ENCODE results near the gene SLC7A1. TPM values are rescaled to one million over a fixed set of nuclear protein-coding genes. Genes with fewer than 3 reads are reported as not detected.

Gene SLC7A1
- total and polyA plus RNA-seq, 2 donors (not counting 3 experiments of a cell fraction or from before 2014, with no cell fraction given), result 21.0 to 79.3 TPM

GRCh38 chr13:29534083-29534482 lies 61.4 kb downstream of the SLC7A1 start:
- Histone ChIP-seq H3K9ac (replicated peaks; ENCODE audit: extremely low read depth, insufficient read depth, low read length) (no peak overlapping the region), H3K4me2 (ENCODE audit: insufficient read depth, low read length) (no peak overlapping the region), H2AFZ (ENCODE audit: low read depth, low read length) (no peak overlapping the region), H3K4me1 (ENCODE audit: control insufficient read depth, extremely low read depth, insufficient read depth, low read length) (peaks cover 21% of the 10 kb centered on the region), H3K36me3 (ENCODE audit: control insufficient read depth in 2 of 2, extremely low read depth in 1 of 2, insufficient read depth in 2 of 2, low read length in 2 of 2) (peaks cover 11 to 13% of the 10 kb centered on the region in 2 experiments), H3K9me1 (replicated peaks; ENCODE audit: control insufficient read depth, extremely low read depth, insufficient read depth, low read length) (no peaks in the 10 kb centered on the region), H3K27ac (ENCODE audit: insufficient read depth, low read depth, low read length) (no peak overlapping the region), H3K27me3 (ENCODE audit: control insufficient read depth in 2 of 2, insufficient read depth in 2 of 2, low read length in 2 of 2) (no peaks in the 10 kb centered on the region), H4K20me1 (replicated peaks; ENCODE audit: control insufficient read depth, extremely low read depth, insufficient read depth, low read length) (no peaks in the 10 kb centered on the region), H3K4me3 (replicated peaks in 1 of 3; ENCODE audit: insufficient read depth in 1 of 3, low read depth in 1 of 3, low read length in 3 of 3) (no peak overlapping the region), H3K79me2 (ENCODE audit: control insufficient read depth, insufficient read depth, low read length) (peaks cover 27% of the 10 kb centered on the region), H3K9me3 (replicated peaks; ENCODE audit: control insufficient read depth, insufficient read depth, low read length) (no peaks in the 10 kb centered on the region)
- FAIRE-seq (no peak), DNase-seq (ENCODE audit: low read depth, low spot score) (no peak)
- intact Hi-C loops (cut with micrococcal nuclease) (no loop called here), dilution Hi-C loops (cut with MboI; ENCODE audit: extremely low pct_ligation_motif_present, low sequenced_read_pairs) (no loop called here)
- CTCF ChIA-PET, result no interaction called here
- no TSS peak for BruUV-seq (replicated peaks)
- POLR2A ChIA-PET, result no interaction called here
- TF ChIP-seq, protein P1, sequence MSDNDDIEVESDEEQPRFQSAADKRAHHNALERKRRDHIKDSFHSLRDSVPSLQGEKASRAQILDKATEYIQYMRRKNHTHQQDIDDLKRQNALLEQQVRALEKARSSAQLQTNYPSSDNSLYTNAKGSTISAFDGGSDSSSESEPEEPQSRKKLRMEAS (IDR thresholded peaks at IDR 0.05; ENCODE audit: insufficient read depth, insufficient read length), result no peak
- no peak for TF ChIP-seq EZH2 (IDR thresholded peaks at IDR 0.05; ENCODE audit: borderline replicate concordance, low read depth, low read length, severe bottlenecking)
- TF ChIP-seq GATA2 (IDR thresholded peaks at IDR 0.05; ENCODE audit: insufficient read depth, insufficient read length, low read depth, low read length), result no peak
- TF ChIP-seq POLR2AphosphoS5 (IDR thresholded peaks at IDR 0.05; ENCODE audit: insufficient read depth, low read depth, low read length), result no peak
- TF ChIP-seq JUN (IDR thresholded peaks at IDR 0.05; ENCODE audit: borderline replicate concordance, insufficient read depth, insufficient read length, low read depth), result no peak
- no peak for TF ChIP-seq MYC (IDR thresholded peaks at IDR 0.05; ENCODE audit: low read depth, low read length)
- TF ChIP-seq FOS (IDR thresholded peaks at IDR 0.05; ENCODE audit: borderline replicate concordance, insufficient read depth, low read length), result no peak
- TF ChIP-seq, protein P2, sequence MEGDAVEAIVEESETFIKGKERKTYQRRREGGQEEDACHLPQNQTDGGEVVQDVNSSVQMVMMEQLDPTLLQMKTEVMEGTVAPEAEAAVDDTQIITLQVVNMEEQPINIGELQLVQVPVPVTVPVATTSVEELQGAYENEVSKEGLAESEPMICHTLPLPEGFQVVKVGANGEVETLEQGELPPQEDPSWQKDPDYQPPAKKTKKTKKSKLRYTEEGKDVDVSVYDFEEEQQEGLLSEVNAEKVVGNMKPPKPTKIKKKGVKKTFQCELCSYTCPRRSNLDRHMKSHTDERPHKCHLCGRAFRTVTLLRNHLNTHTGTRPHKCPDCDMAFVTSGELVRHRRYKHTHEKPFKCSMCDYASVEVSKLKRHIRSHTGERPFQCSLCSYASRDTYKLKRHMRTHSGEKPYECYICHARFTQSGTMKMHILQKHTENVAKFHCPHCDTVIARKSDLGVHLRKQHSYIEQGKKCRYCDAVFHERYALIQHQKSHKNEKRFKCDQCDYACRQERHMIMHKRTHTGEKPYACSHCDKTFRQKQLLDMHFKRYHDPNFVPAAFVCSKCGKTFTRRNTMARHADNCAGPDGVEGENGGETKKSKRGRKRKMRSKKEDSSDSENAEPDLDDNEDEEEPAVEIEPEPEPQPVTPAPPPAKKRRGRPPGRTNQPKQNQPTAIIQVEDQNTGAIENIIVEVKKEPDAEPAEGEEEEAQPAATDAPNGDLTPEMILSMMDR (IDR thresholded peaks at IDR 0.05; ENCODE audit: extremely low read depth in 1 of 2, insufficient read depth in 1 of 2, low read depth in 1 of 2, low read length in 2 of 2), result no peak
- no peak for TF ChIP-seq POLR2A (IDR thresholded peaks at IDR 0.05; ENCODE audit: low read depth, low read length)

Data from endothelial cell of umbilical vein (primary cell).